ENCODE data around the gene SCAMP2. TPM values are rescaled to one million over a fixed set of nuclear protein-coding genes. Genes with fewer than 3 reads are reported as not detected.

SCAMP2 gene
- total RNA-seq, 3 donors from 2014 or later (not counting 1 experiment from before 2014, with no cell fraction given): 78.8 to 101 (median 92.8) TPM

DNA sequence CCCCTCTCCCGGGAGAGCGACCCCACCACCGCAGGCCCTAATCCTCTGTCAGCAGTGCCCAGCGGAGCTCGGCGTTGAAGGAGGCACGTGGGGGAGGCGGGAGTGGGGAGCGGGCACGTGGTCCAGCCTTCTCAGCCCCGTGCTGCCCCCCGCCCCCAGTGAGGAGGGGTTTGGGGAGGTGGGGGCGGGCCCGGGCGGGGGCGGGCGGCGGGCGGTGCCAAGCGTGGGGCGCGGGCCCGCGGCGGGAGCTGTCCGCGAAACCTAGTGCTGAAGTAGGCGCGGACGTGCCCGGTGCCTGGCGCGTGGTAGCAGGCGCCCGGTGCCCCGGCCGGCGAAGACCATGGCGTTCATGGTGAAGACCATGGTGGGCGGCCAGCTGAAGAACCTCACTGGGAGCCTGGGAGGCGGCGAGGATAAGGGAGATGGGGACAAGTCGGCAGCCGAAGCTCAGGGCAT, 46.8 kb downstream of the SCAMP2 start, which contains the start of gene CPLX3:
TSS of gene CPLX3 (plus strand) at position 264 of the 456 bp plus-strand sequence. CDS start at position 341, 77 bp downstream.
- Mint-ChIP-seq H3K9me3 (no peaks in the 10 kb centered on the region), H3K27me3 (ENCODE audit: low read depth in 2 of 2) (peaks cover 8 to 24% of the 10 kb centered on the region in 2 donors), H3K4me3 (no peak within 1 kb of the TSS), H3K27ac (no peak within 1 kb of the TSS), H3K36me3 (no peaks in the 10 kb centered on the region), H3K4me1 (peaks cover 0 to 5% of the 10 kb centered on the region in 2 donors)
- H3K4me1 ChIP-seq (ENCODE audit: control insufficient read depth, insufficient read depth, low read length): peaks cover 14% of the 10 kb centered on the region
- H3K9me3 ChIP-seq (ENCODE audit: control insufficient read depth, insufficient read depth, low read length): no peaks in the 10 kb centered on the region
- H3K36me3 ChIP-seq (ENCODE audit: control insufficient read depth, insufficient read depth, low read length): no peaks in the 10 kb centered on the region
- H3K27ac ChIP-seq (ENCODE audit: low read length): no peak within 1 kb of the TSS
- DNase-seq (peak; percentile 63 to 71), ATAC-seq (peak; percentile 71 to 96 (median 86))
- intact Hi-C loops (cut with micrococcal nuclease): no loop called here
- H3K27me3 ChIP-seq (ENCODE audit: control insufficient read depth, insufficient read depth, low read length): peaks cover 18% of the 10 kb centered on the region
- no peak within 1 kb of the TSS for H3K4me3 ChIP-seq (ENCODE audit: low read length)
- 9% methylated on average over 38 of the region's 44 CpGs for WGBS (ENCODE audit: insufficient coverage)
- TF ChIP-seq, protein P1, sequence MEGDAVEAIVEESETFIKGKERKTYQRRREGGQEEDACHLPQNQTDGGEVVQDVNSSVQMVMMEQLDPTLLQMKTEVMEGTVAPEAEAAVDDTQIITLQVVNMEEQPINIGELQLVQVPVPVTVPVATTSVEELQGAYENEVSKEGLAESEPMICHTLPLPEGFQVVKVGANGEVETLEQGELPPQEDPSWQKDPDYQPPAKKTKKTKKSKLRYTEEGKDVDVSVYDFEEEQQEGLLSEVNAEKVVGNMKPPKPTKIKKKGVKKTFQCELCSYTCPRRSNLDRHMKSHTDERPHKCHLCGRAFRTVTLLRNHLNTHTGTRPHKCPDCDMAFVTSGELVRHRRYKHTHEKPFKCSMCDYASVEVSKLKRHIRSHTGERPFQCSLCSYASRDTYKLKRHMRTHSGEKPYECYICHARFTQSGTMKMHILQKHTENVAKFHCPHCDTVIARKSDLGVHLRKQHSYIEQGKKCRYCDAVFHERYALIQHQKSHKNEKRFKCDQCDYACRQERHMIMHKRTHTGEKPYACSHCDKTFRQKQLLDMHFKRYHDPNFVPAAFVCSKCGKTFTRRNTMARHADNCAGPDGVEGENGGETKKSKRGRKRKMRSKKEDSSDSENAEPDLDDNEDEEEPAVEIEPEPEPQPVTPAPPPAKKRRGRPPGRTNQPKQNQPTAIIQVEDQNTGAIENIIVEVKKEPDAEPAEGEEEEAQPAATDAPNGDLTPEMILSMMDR (IDR thresholded peaks at IDR 0.05): no peak

DNA sequence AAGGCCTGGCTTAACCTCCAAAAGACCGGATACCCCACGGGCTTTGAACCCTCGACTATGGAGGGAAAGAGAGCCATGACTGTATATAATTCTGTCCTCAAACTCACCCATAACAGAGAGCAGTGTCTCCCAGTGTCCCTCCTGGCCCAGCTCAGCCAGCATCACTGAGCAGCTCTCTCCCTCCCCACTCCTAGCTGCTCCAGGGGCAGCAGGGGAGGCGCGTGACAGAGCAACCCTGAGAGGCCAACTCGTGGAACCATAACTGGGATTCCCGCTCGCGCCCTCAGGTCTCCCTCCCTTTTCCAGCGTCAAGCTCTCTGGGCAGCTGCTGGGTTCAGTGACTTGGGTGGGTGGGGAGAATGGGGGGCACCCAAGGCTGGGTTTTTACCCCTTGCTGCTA, 47.3 kb downstream of the SCAMP2 start:
- Histone ChIP-seq H3K4me1 (ENCODE audit: control insufficient read depth, insufficient read depth, low read length) (peaks cover 14% of the 10 kb centered on the region), H3K4me3 (ENCODE audit: low read length) (no peak overlapping the region), H3K9me3 (ENCODE audit: control insufficient read depth, insufficient read depth, low read length) (no peaks in the 10 kb centered on the region), H3K36me3 (ENCODE audit: control insufficient read depth, insufficient read depth, low read length) (no peaks in the 10 kb centered on the region), H3K27me3 (ENCODE audit: control insufficient read depth, insufficient read depth, low read length) (peaks cover 18% of the 10 kb centered on the region), H3K27ac (ENCODE audit: low read length) (no peak overlapping the region)
- DNase-seq (no peak), ATAC-seq (no peak)
- H3K4me1 Mint-ChIP-seq: peaks cover 0 to 5% of the 10 kb centered on the region in 2 donors
- H3K4me3 Mint-ChIP-seq: no peak overlapping the region
- WGBS (ENCODE audit: insufficient coverage): 69% methylated on average over 9 of the region's 10 CpGs
- no peaks in the 10 kb centered on the region for H3K9me3 Mint-ChIP-seq
- peaks cover 8 to 24% of the 10 kb centered on the region in 2 donors for H3K27me3 Mint-ChIP-seq (ENCODE audit: low read depth in 2 of 2)
- H3K27ac Mint-ChIP-seq: no peak overlapping the region
- H3K36me3 Mint-ChIP-seq: no peaks in the 10 kb centered on the region
- intact Hi-C loops (cut with micrococcal nuclease): no loop called here
- TF ChIP-seq, protein P1 (IDR thresholded peaks at IDR 0.05): no peak

DNA sequence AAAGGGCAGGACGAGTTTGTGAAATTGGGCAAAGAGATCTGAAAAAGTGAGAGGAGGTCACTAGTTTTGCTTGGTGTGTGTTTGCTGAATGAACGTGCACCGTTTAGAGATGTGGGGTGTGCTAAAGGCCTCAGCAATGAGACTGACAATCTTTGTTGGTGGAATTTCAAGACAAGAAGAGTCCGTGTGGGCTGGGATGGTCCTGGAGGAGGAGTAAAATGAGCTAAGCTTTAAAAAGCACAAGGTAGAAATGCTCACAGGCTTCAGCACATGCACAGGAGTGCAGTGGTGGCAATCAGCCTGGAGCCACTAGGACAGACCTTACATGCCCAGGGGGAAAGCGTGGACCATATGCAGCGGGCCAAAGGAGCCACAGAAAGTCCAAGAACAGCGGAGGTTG, 48.2 kb downstream of the SCAMP2 start:
- Histone ChIP-seq H3K36me3 (ENCODE audit: control insufficient read depth, insufficient read depth, low read length) (no peaks in the 10 kb centered on the region), H3K4me3 (ENCODE audit: low read length) (no peak overlapping the region), H3K27ac (ENCODE audit: low read length) (no peak overlapping the region), H3K9me3 (ENCODE audit: control insufficient read depth, insufficient read depth, low read length) (no peaks in the 10 kb centered on the region), H3K27me3 (ENCODE audit: control insufficient read depth, insufficient read depth, low read length) (peaks cover 18% of the 10 kb centered on the region), H3K4me1 (ENCODE audit: control insufficient read depth, insufficient read depth, low read length) (peaks cover 14% of the 10 kb centered on the region)
- no peaks in the 10 kb centered on the region for H3K36me3 Mint-ChIP-seq
- TF ChIP-seq, protein P1 (IDR thresholded peaks at IDR 0.05): no peak
- H3K27me3 Mint-ChIP-seq (ENCODE audit: low read depth in 2 of 2): peaks cover 8 to 24% of the 10 kb centered on the region in 2 donors
- peaks cover 0 to 5% of the 10 kb centered on the region in 2 donors for H3K4me1 Mint-ChIP-seq
- DNase-seq (no peak), ATAC-seq (no peak)
- H3K9me3 Mint-ChIP-seq: no peaks in the 10 kb centered on the region
- no peak overlapping the region for H3K27ac Mint-ChIP-seq
- no peak overlapping the region for H3K4me3 Mint-ChIP-seq
- intact Hi-C loops (cut with micrococcal nuclease): no loop called here
- 88% methylated on average over 7 of the region's 7 CpGs for WGBS (ENCODE audit: insufficient coverage)

DNA sequence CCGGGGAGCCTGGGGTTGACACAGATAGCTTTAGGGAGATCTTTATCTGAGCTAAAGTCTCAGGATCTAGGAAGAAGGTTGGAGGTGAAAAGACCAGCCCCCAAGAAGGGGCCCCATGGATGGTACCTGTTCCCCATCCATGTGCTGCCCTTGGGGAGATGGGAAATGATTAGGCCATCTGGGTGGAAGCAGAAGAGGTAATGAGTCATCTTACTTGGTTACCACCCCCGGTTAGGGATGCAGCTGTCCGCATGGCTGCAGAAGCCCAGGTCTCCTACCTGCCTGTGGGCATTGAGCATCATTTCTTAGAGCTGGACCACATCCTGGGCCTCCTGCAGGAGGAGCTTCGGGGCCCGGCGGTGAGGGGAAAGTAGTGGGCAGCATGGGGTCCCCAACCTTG, 49.8 kb downstream of the SCAMP2 start:
- H3K27me3 ChIP-seq (ENCODE audit: control insufficient read depth, insufficient read depth, low read length): peaks cover 18% of the 10 kb centered on the region
- 78% methylated on average over 6 of the region's 6 CpGs for WGBS (ENCODE audit: insufficient coverage)
- no peak overlapping the region for H3K27ac ChIP-seq (ENCODE audit: low read length)
- no peak for ATAC-seq
- intact Hi-C loops (cut with micrococcal nuclease): no loop called here
- peaks cover 7 to 19% of the 10 kb centered on the region in 2 donors for H3K27me3 Mint-ChIP-seq (ENCODE audit: low read depth in 2 of 2)
- H3K36me3 Mint-ChIP-seq: no peaks in the 10 kb centered on the region
- H3K4me1 Mint-ChIP-seq: peaks cover 7 to 17% of the 10 kb centered on the region in 2 donors
- TF ChIP-seq, protein P1 (IDR thresholded peaks at IDR 0.05): no peak
- no peaks in the 10 kb centered on the region for H3K9me3 Mint-ChIP-seq
- H3K9me3 ChIP-seq (ENCODE audit: control insufficient read depth, insufficient read depth, low read length): no peaks in the 10 kb centered on the region
- no peak overlapping the region for H3K4me3 ChIP-seq (ENCODE audit: low read length)
- DNase-seq: no peak
- no peak overlapping the region for H3K27ac Mint-ChIP-seq
- H3K4me3 Mint-ChIP-seq: no peak overlapping the region
- H3K36me3 ChIP-seq (ENCODE audit: control insufficient read depth, insufficient read depth, low read length): no peaks in the 10 kb centered on the region
- H3K4me1 ChIP-seq (ENCODE audit: control insufficient read depth, insufficient read depth, low read length): peaks cover 23% of the 10 kb centered on the region

Data from natural killer cell (primary cell).